Naive thymus-derived CD8-positive, alpha-beta T cell (primary cell): ENCODE measurements around the gene KCNJ8. TPM values are rescaled to one million over a fixed set of nuclear protein-coding genes. Genes with fewer than 3 reads are reported as not detected.

Experiments used
- ATAC-seq, 2 donors: fragments of 150-1000 bp; cut with Tn5 transposase in 1 of 2; sonication (Bioruptor Pico), chemical (Tn5 transposase) in 1 of 2; 1 replicate in 1 of 2; 2 replicates in 1 of 2; pipeline ENCODE4 v1.10.0; 2021; ENCODE audit warnings: mild to moderate bottlenecking in 2 of 2, moderate library complexity in 2 of 2
- POLR2A ChIA-PET: fragments of 350-600 bp; sonication (Branson Sonifier 250); formaldehyde crosslinking; loops from one replicate; lab custom pipeline; 2021; ENCODE audit warnings: antibody characterized with exemption; lab: Charles Lee
- DNase-seq, 10 donors: peaks; one replicate each; pipeline versions ENCODE4 v3.0.0 to v3.0.0-alpha.2; 2020 to 2022
- H3K27ac Mint-ChIP-seq, 10 donors: one replicate each; pipeline ENCODE4 v1.8.0; 2020 to 2022; ENCODE audit warnings: mild to moderate bottlenecking in 10 of 10, mixed read lengths in 10 of 10, moderate library complexity in 4 of 10, inconsistent platforms in 1 of 10
- H3K27me3 Mint-ChIP-seq, 5 donors: one replicate each; pipeline ENCODE4 v1.8.0; 2021 to 2022; ENCODE audit warnings: mixed read lengths in 5 of 5
- H3K36me3 Mint-ChIP-seq, 3 donors: one replicate each; pipeline ENCODE4 v1.8.0; 2020 to 2022; ENCODE audit warnings: mixed read lengths in 3 of 3, mild to moderate bottlenecking in 2 of 3, inconsistent platforms in 1 of 3
- H3K4me1 Mint-ChIP-seq, 4 donors: one replicate each; pipeline ENCODE4 v1.8.0; 2021 to 2022; ENCODE audit warnings: mixed read lengths in 4 of 4
- H3K4me3 Mint-ChIP-seq, 10 donors: one replicate each; pipeline ENCODE4 v1.8.0; 2020 to 2022; ENCODE audit warnings: mild to moderate bottlenecking in 10 of 10, mixed read lengths in 10 of 10, moderate library complexity in 6 of 10, inconsistent platforms in 1 of 10
- H3K9me3 Mint-ChIP-seq, 9 donors: one replicate each; pipeline ENCODE4 v1.8.0; 2020 to 2022; ENCODE audit warnings: mixed read lengths in 9 of 9, mild to moderate bottlenecking in 3 of 9, inconsistent platforms in 1 of 9, moderate library complexity in 1 of 9
- polyA plus RNA-seq, 3 donors: library from polyadenylated mRNA; unstranded; fragments of 300-500 nt; fragmentation: Illumina TruSeq; gene quantifications; one replicate each; pipeline ENCODE4 v1.2.3, GENCODE V29; 2021
- total RNA-seq, 8 experiments: library from RNA in 2 of 8; stranded (reverse) in 2 of 8; gene quantifications; one replicate each; pipeline ENCODE4 v1.2.3 and lab custom pipeline; 2021 to 2026

The KCNJ8 gene
- total and polyA plus RNA-seq, 5 experiments from 2014 or later = not detected

- H3K4me3 Mint-ChIP-seq = peak overlapping the region in 9 of 10 donors; percentile 26 to 74 (median 70)
- peaks cover 0 to 2% (median 0%) of the 10 kb centered on the region in 9 donors for H3K9me3 Mint-ChIP-seq
- H3K27me3 Mint-ChIP-seq = peaks cover 28 to 59% (median 43%) of the 10 kb centered on the region in 5 donors
- no peaks in the 10 kb centered on the region for H3K36me3 Mint-ChIP-seq
- POLR2A ChIA-PET = no interaction called here
- ATAC-seq = no peak
- peaks cover 0 to 12% (median 11%) of the 10 kb centered on the region in 4 donors for H3K4me1 Mint-ChIP-seq
- no peak overlapping the region for H3K27ac Mint-ChIP-seq
- no peak for DNase-seq
These were observed 771 bp upstream of the KCNJ8 start for GRCh38 chr12:21775133-21775820.

GRCh38 chr12:21773806-21774205, 700 bp downstream of the KCNJ8 start:
- no peaks in the 10 kb centered on the region for H3K36me3 Mint-ChIP-seq
- DNase-seq (no peak), ATAC-seq (no peak)
- peaks cover 26 to 59% (median 43%) of the 10 kb centered on the region in 5 donors for H3K27me3 Mint-ChIP-seq
- peaks cover 0 to 2% (median 0%) of the 10 kb centered on the region in 9 donors for H3K9me3 Mint-ChIP-seq
- POLR2A ChIA-PET = interaction anchor here (0.6 kb wide), 1 partner anchor 618 kb away, joined by 6 read pairs; no protein-coding TSS in a partner anchor
- peaks cover 0 to 12% (median 11%) of the 10 kb centered on the region in 4 donors for H3K4me1 Mint-ChIP-seq
- H3K27ac Mint-ChIP-seq = peak overlapping the region in 1 of 10 donors; percentile 0
- peak overlapping the region in 6 of 10 donors; percentile 7 to 57 (median 40) for H3K4me3 Mint-ChIP-seq

- H3K27ac Mint-ChIP-seq = peak overlapping the region in 1 of 10 donors; percentile 63
- H3K4me3 Mint-ChIP-seq = peak overlapping the region in 8 of 10 donors; percentile 20 to 59 (median 46)
- POLR2A ChIA-PET = no interaction called here
- H3K9me3 Mint-ChIP-seq = peaks cover 0 to 2% (median 0%) of the 10 kb centered on the region in 9 donors
- ATAC-seq = peak in 1 of 2 donors; percentile 5
- no peaks in the 10 kb centered on the region for H3K36me3 Mint-ChIP-seq
- no peak for DNase-seq
- H3K4me1 Mint-ChIP-seq = peaks cover 0 to 12% (median 11%) of the 10 kb centered on the region in 4 donors
- peaks cover 26 to 56% (median 43%) of the 10 kb centered on the region in 5 donors for H3K27me3 Mint-ChIP-seq
These were observed 1.2 kb downstream of the KCNJ8 start for GRCh38 chr12:21773263-21773741.

- H3K9me3 Mint-ChIP-seq = peaks cover 0 to 2% (median 0%) of the 10 kb centered on the region in 9 donors
- DNase-seq (no peak), ATAC-seq (no peak)
- H3K27me3 Mint-ChIP-seq = peaks cover 14 to 39% (median 29%) of the 10 kb centered on the region in 5 donors
- H3K36me3 Mint-ChIP-seq = no peaks in the 10 kb centered on the region
- no peak overlapping the region for H3K4me3 Mint-ChIP-seq
- H3K27ac Mint-ChIP-seq = no peak overlapping the region
- H3K4me1 Mint-ChIP-seq = peaks cover 0 to 12% (median 11%) of the 10 kb centered on the region in 4 donors
- POLR2A ChIA-PET = no interaction called here
These were observed 3.2 kb downstream of the KCNJ8 start for GRCh38 chr12:21771311-21771710.

GRCh38 chr12:21769307-21769706, 5.2 kb downstream of the KCNJ8 start:
- POLR2A ChIA-PET = no interaction called here
- Mint-ChIP-seq H3K27ac (no peak overlapping the region), H3K4me3 (no peak overlapping the region), H3K36me3 (no peaks in the 10 kb centered on the region), H3K27me3 (peaks cover 10 to 27% (median 15%) of the 10 kb centered on the region in 5 donors), H3K9me3 (peaks cover 0 to 2% (median 0%) of the 10 kb centered on the region in 9 donors), H3K4me1 (peaks cover 0 to 11% (median 8%) of the 10 kb centered on the region in 4 donors)
- ATAC-seq (no peak), DNase-seq (no peak)

GRCh38 chr12:21766403-21766802, 8.1 kb downstream of the KCNJ8 start:
- Mint-ChIP-seq H3K9me3 (no peaks in the 10 kb centered on the region), H3K4me1 (no peaks in the 10 kb centered on the region)

GRCh38 chr12:21764950-21765349, 9.6 kb downstream of the KCNJ8 start:
- no peaks in the 10 kb centered on the region for H3K9me3 Mint-ChIP-seq
- H3K27me3 Mint-ChIP-seq = peaks cover 0 to 6% (median 4%) of the 10 kb centered on the region in 5 donors
- DNase-seq (no peak), ATAC-seq (no peak)
- POLR2A ChIA-PET = no interaction called here
- H3K4me3 Mint-ChIP-seq = no peak overlapping the region
- H3K27ac Mint-ChIP-seq = no peak overlapping the region
- no peaks in the 10 kb centered on the region for H3K36me3 Mint-ChIP-seq
- no peaks in the 10 kb centered on the region for H3K4me1 Mint-ChIP-seq

More at GRCh38 chr12:21766403-21766802, 8.1 kb downstream of the KCNJ8 start:
- H3K27ac Mint-ChIP-seq = no peak overlapping the region
- H3K36me3 Mint-ChIP-seq = no peaks in the 10 kb centered on the region
- POLR2A ChIA-PET = no interaction called here
- ATAC-seq (no peak), DNase-seq (no peak)
- peaks cover 4 to 7% (median 6%) of the 10 kb centered on the region in 5 donors for H3K27me3 Mint-ChIP-seq
- H3K4me3 Mint-ChIP-seq = no peak overlapping the region

GRCh38 chr12:21764065-21764464, 10.4 kb downstream of the KCNJ8 start:
- H3K27me3 Mint-ChIP-seq = peaks cover 0 to 6% (median 4%) of the 10 kb centered on the region in 5 donors
- no peak for DNase-seq
- H3K27ac Mint-ChIP-seq = no peak overlapping the region
- no peak for ATAC-seq
- H3K4me3 Mint-ChIP-seq = no peak overlapping the region
- POLR2A ChIA-PET = no interaction called here
- no peaks in the 10 kb centered on the region for H3K4me1 Mint-ChIP-seq
- no peaks in the 10 kb centered on the region for H3K36me3 Mint-ChIP-seq
- H3K9me3 Mint-ChIP-seq = peaks cover 0 to 6% (median 0%) of the 10 kb centered on the region in 9 donors

- H3K27me3 Mint-ChIP-seq = peaks cover 0 to 6% (median 4%) of the 10 kb centered on the region in 5 donors
- H3K4me3 Mint-ChIP-seq = no peak overlapping the region
- no peak for DNase-seq
- no peak overlapping the region for H3K27ac Mint-ChIP-seq
- no peak for ATAC-seq
- POLR2A ChIA-PET = no interaction called here
- no peaks in the 10 kb centered on the region for H3K4me1 Mint-ChIP-seq
- H3K36me3 Mint-ChIP-seq = no peaks in the 10 kb centered on the region
- peaks cover 0 to 9% (median 0%) of the 10 kb centered on the region in 9 donors for H3K9me3 Mint-ChIP-seq
These were observed 11.0 kb downstream of the KCNJ8 start for GRCh38 chr12:21763531-21763930.

- DNase-seq (no peak), ATAC-seq (no peak)
- Mint-ChIP-seq H3K4me3 (no peak overlapping the region), H3K4me1 (no peaks in the 10 kb centered on the region), H3K9me3 (peaks cover 0 to 9% (median 0%) of the 10 kb centered on the region in 9 donors), H3K27ac (no peak overlapping the region), H3K27me3 (peaks cover 0 to 11% (median 7%) of the 10 kb centered on the region in 5 donors), H3K36me3 (no peaks in the 10 kb centered on the region)
- POLR2A ChIA-PET = no interaction called here
These were observed 14.8 kb downstream of the KCNJ8 start for GRCh38 chr12:21759737-21760136.

GRCh38 chr12:21757735-21758134, 16.8 kb downstream of the KCNJ8 start:
- Mint-ChIP-seq H3K9me3 (peaks cover 0 to 9% (median 0%) of the 10 kb centered on the region in 9 donors), H3K27ac (no peak overlapping the region), H3K27me3 (peaks cover 0 to 26% (median 10%) of the 10 kb centered on the region in 5 donors), H3K4me1 (no peaks in the 10 kb centered on the region), H3K4me3 (no peak overlapping the region), H3K36me3 (no peaks in the 10 kb centered on the region)
- ATAC-seq (no peak), DNase-seq (no peak)
- POLR2A ChIA-PET = no interaction called here

GRCh38 chr12:21756699-21757098, 17.8 kb downstream of the KCNJ8 start:
- H3K4me1 Mint-ChIP-seq = no peaks in the 10 kb centered on the region
- DNase-seq (no peak), ATAC-seq (no peak)
- H3K4me3 Mint-ChIP-seq = no peak overlapping the region
- peaks cover 0 to 34% (median 10%) of the 10 kb centered on the region in 5 donors for H3K27me3 Mint-ChIP-seq
- H3K36me3 Mint-ChIP-seq = no peaks in the 10 kb centered on the region
- POLR2A ChIA-PET = no interaction called here
- H3K27ac Mint-ChIP-seq = no peak overlapping the region
- H3K9me3 Mint-ChIP-seq = peaks cover 0 to 9% (median 0%) of the 10 kb centered on the region in 9 donors

GRCh38 chr12:21751517-21751916, 23.0 kb downstream of the KCNJ8 start:
- no peaks in the 10 kb centered on the region for H3K4me1 Mint-ChIP-seq
- H3K4me3 Mint-ChIP-seq = no peak overlapping the region
- H3K27me3 Mint-ChIP-seq = peaks cover 8 to 58% (median 23%) of the 10 kb centered on the region in 5 donors
- DNase-seq = no peak
- H3K27ac Mint-ChIP-seq = no peak overlapping the region
- no peak for ATAC-seq
- POLR2A ChIA-PET = no interaction called here
- peaks cover 0 to 3% (median 0%) of the 10 kb centered on the region in 9 donors for H3K9me3 Mint-ChIP-seq
- peaks cover 0 to under 1% (median 0%) of the 10 kb centered on the region in 3 donors for H3K36me3 Mint-ChIP-seq
